Activated B cell treated with CpG ODN at 0.5 μM for 24 hours (primary cell): ENCODE data around the gene SCP2. TPM values are rescaled to one million over a fixed set of nuclear protein-coding genes. Genes with fewer than 3 reads are reported as not detected.

Experiments
- ATAC-seq: fragments of 200-7000 bp; cut with Tn5 transposase; one replicate; pipeline ENCODE4 v1.10.0; 2021; ENCODE audit warnings: low read depth, mild to moderate bottlenecking, moderate library complexity
- CTCF ChIA-PET: fragments of 350-600 bp; sonication (Branson Sonifier 250); formaldehyde crosslinking; loops from one replicate; lab custom pipeline; 2021; ENCODE audit warnings: antibody characterized with exemption; lab: Charles Lee
- POLR2A ChIA-PET: fragments of 350-600 bp; sonication (Branson Sonifier 250); formaldehyde crosslinking; loops from one replicate; lab custom pipeline; 2021; ENCODE audit warnings: antibody characterized with exemption; lab: Charles Lee
- DNase-seq: peaks from one replicate; pipeline ENCODE4 v3.0.0; 2022
- H3K27ac Mint-ChIP-seq: one replicate; pipeline ENCODE4 v1.8.0; 2020; ENCODE audit warnings: mixed read lengths
- H3K27me3 Mint-ChIP-seq: one replicate; pipeline ENCODE4 v1.8.0; 2021; ENCODE audit warnings: mixed read lengths
- H3K36me3 Mint-ChIP-seq: one replicate; pipeline ENCODE4 v1.8.0; 2021; ENCODE audit warnings: low read depth, mixed read lengths
- H3K4me1 Mint-ChIP-seq: one replicate; pipeline ENCODE4 v1.8.0; 2021; ENCODE audit warnings: mixed read lengths
- H3K4me3 Mint-ChIP-seq: one replicate; pipeline ENCODE4 v1.8.0; 2020; ENCODE audit warnings: mild to moderate bottlenecking, mixed read lengths
- H3K9me3 Mint-ChIP-seq: one replicate; pipeline ENCODE4 v1.8.0; 2020; ENCODE audit warnings: mixed read lengths
- CTCF ChIP-seq: fragments of 200-600 bp; IDR thresholded peaks from one replicate; pipeline ENCODE4 v1.8.0; 2022; ENCODE audit warnings: antibody characterized with exemption, mild to moderate bottlenecking
- intact Hi-C: fragments of 100-400 bp; cut with micrococcal nuclease; formaldehyde crosslinking; loops from one replicate; pipeline ENCODE4 v1.15.1; 2024
- total RNA-seq: library from RNA; stranded (reverse); gene quantifications from 2 replicates; pipeline ENCODE4 v1.2.3, GENCODE V29; 2022

Gene SCP2
- total RNA-seq, 1 donor from 2014 or later: 72.2 TPM

GRCh38 chr1:52919723-52920483 is 7.2 kb upstream of the SCP2 start:
- ChIA-PET CTCF (no interaction called here), POLR2A (interaction anchor here (0.6 kb wide), 1 partner anchor 784 kb away, joined by 4 read pairs; no protein-coding TSS in a partner anchor)
- Mint-ChIP-seq H3K4me1 (peaks cover 18% of the 10 kb centered on the region), H3K4me3 (peak overlapping the region; percentile 55), H3K27me3 (peaks cover 2% of the 10 kb centered on the region), H3K27ac (peak overlapping the region; percentile 20), H3K36me3 (peaks cover 2% of the 10 kb centered on the region), H3K9me3 (no peaks in the 10 kb centered on the region)
- ATAC-seq: no peak
- intact Hi-C loops: loop anchor here (2.0 kb wide), 1 partner anchor 95 kb away; no protein-coding TSS in a partner anchor
- DNase-seq: no peak
- TF ChIP-seq CTCF: no peak

- Mint-ChIP-seq H3K4me3 (peak overlapping the region; percentile 85), H3K4me1 (peaks cover 18% of the 10 kb centered on the region), H3K9me3 (no peaks in the 10 kb centered on the region), H3K27me3 (peaks cover 2% of the 10 kb centered on the region), H3K27ac (no peak overlapping the region), H3K36me3 (peaks cover 2% of the 10 kb centered on the region)
- intact Hi-C loops: loop anchor here (1.0 to 2.0 kb wide), 3 partner anchors 78 to 218 kb away; no protein-coding TSS in a partner anchor
- TF ChIP-seq CTCF: no peak
- ATAC-seq (no peak), DNase-seq (no peak)
- POLR2A ChIA-PET: interaction anchor here (1.5 kb wide), 1 partner anchor 218 kb away, joined by 12 read pairs; no protein-coding TSS in a partner anchor
- CTCF ChIA-PET: interaction anchor here (1.0 kb wide), 2 partner anchors 79 to 218 kb away, joined by 4 read pairs; partner anchors contain the start of gene ZYG11A
Measured at GRCh38 chr1:52920791-52921291, 6.2 kb upstream of the SCP2 start.

- DNase-seq (no peak), ATAC-seq (no peak)
- peaks cover 7% of the 10 kb centered on the region for H3K27me3 Mint-ChIP-seq
- no peak overlapping the region for H3K27ac Mint-ChIP-seq
- CTCF ChIA-PET: no interaction called here
- POLR2A ChIA-PET: interaction anchor here (0.5 kb wide), 1 partner anchor 9 kb away, joined by 7 read pairs; no protein-coding TSS in a partner anchor
- H3K36me3 Mint-ChIP-seq: peaks cover 4% of the 10 kb centered on the region
- no peak overlapping the region for H3K4me3 Mint-ChIP-seq
- no peak for TF ChIP-seq CTCF
- intact Hi-C loops: loop anchor here (5.0 kb wide), 1 partner anchor 257 kb away; no protein-coding TSS in a partner anchor
- H3K9me3 Mint-ChIP-seq: no peaks in the 10 kb centered on the region
- peaks cover 27% of the 10 kb centered on the region for H3K4me1 Mint-ChIP-seq
Measured at GRCh38 chr1:52925571-52926005, 1.5 kb upstream of the SCP2 start.

GRCh38 chr1:52926864-52927211 is 238 bp upstream of the SCP2 start:
- intact Hi-C loops: loop anchor here (5.0 kb wide), 1 partner anchor 255 kb away; no protein-coding TSS in a partner anchor
- CTCF ChIA-PET: no interaction called here
- POLR2A ChIA-PET: interaction anchor here (0.6 to 1.1 kb wide), 5 partner anchors 10 to 59 kb away, joined by 3 to 5 read pairs (median 4); no protein-coding TSS in a partner anchor
- no peak for TF ChIP-seq CTCF
- Mint-ChIP-seq H3K36me3 (peaks cover 4% of the 10 kb centered on the region), H3K27me3 (peaks cover 7% of the 10 kb centered on the region), H3K4me1 (peaks cover 22% of the 10 kb centered on the region), H3K4me3 (peak overlapping the region; percentile 91), H3K27ac (no peak overlapping the region), H3K9me3 (no peaks in the 10 kb centered on the region)
- ATAC-seq (no peak), DNase-seq (no peak)

- H3K36me3 Mint-ChIP-seq: peaks cover 4% of the 10 kb centered on the region
- ATAC-seq: no peak
- no peak for DNase-seq
- peak overlapping the region; percentile 91 for H3K4me3 Mint-ChIP-seq
- ChIA-PET CTCF (no interaction called here), POLR2A (no interaction called here)
- intact Hi-C loops: loop anchor here (5.0 kb wide), 1 partner anchor 254 kb away; no protein-coding TSS in a partner anchor
- H3K4me1 Mint-ChIP-seq: peaks cover 17% of the 10 kb centered on the region
- H3K27me3 Mint-ChIP-seq: peaks cover 4% of the 10 kb centered on the region
- no peak overlapping the region for H3K27ac Mint-ChIP-seq
- H3K9me3 Mint-ChIP-seq: no peaks in the 10 kb centered on the region
- no peak for TF ChIP-seq CTCF
Measured at GRCh38 chr1:52928015-52928404, 934 bp downstream of the SCP2 start.
